Lower leg skin (tissue), 4 donors: Measurements from ENCODE around the gene DDX51. TPM values are rescaled to one million over a fixed set of nuclear protein-coding genes. Genes with fewer than 3 reads are reported as not detected.

Source experiments
- DNase-seq, 2 donors: peaks; one replicate each; pipeline ENCODE4 v3.0.0-alpha.2; 2019; ENCODE audit warnings: low spot score in 2 of 2
- H3K4me3 ChIP-seq: fragments of 200-600 bp; sonication (generic); 2 replicates; pipeline ENCODE4 v1.5.1; 2017; ENCODE audit warnings: mild to moderate bottlenecking, low read depth; ENCODE audit not compliant: poor library complexity, severe bottlenecking
- POLR2A ChIP-seq, 2 donors: fragments of 450-650 bp; IDR thresholded peaks; one replicate each; pipeline ENCODE4 v1.6.1; 2016 to 2017; ENCODE audit warnings: antibody characterized with exemption in 2 of 2, mild to moderate bottlenecking in 1 of 2, moderate library complexity in 1 of 2
- WGBS, 2 donors: methylation state at CpG; one replicate each; pipeline ENCODE4 v1.1.5; 2018; 5-methylcytosine and 5-hydroxymethylcytosine counted together
- intact Hi-C: fragments of 100-400 bp; cut with DNase I; formaldehyde crosslinking; loops from one replicate; pipeline ENCODE4 v1.15.0; 2023; ENCODE audit warnings: low total_unique reads
- total RNA-seq, 4 donors: library from RNA; depleted of rRNA; stranded (reverse); fragments of >200 nt; gene quantifications; one replicate each; pipeline ENCODE4 v1.1.0, GENCODE V29; 2016
- TF ChIP-seq, protein P1 (sequence below), 3 donors: fragments of 450-650 bp; IDR thresholded peaks; one replicate each; pipeline ENCODE4 v1.5.1; 2016; ENCODE audit warnings: antibody characterized with exemption in 3 of 3, mild to moderate bottlenecking in 3 of 3, moderate library complexity in 2 of 3

Gene DDX51
- total RNA-seq, 4 donors from 2014 or later: 11.1 to 31.8 (median 19.2) TPM

GRCh38 chr12:132154941-132155770, 11.0 kb upstream of the DDX51 start:
- H3K4me3 ChIP-seq: no peak overlapping the region
- no peak for DNase-seq
- intact Hi-C loops: loop anchor here (10.0 kb wide), 1 partner anchor 450 kb away; no protein-coding TSS in a partner anchor
- WGBS, 2 donors: 90 to 91% methylated on average over 51 of the region's 51 CpGs
- TF ChIP-seq POLR2A (IDR thresholded peaks at IDR 0.05): no peak
- TF ChIP-seq, protein P1, sequence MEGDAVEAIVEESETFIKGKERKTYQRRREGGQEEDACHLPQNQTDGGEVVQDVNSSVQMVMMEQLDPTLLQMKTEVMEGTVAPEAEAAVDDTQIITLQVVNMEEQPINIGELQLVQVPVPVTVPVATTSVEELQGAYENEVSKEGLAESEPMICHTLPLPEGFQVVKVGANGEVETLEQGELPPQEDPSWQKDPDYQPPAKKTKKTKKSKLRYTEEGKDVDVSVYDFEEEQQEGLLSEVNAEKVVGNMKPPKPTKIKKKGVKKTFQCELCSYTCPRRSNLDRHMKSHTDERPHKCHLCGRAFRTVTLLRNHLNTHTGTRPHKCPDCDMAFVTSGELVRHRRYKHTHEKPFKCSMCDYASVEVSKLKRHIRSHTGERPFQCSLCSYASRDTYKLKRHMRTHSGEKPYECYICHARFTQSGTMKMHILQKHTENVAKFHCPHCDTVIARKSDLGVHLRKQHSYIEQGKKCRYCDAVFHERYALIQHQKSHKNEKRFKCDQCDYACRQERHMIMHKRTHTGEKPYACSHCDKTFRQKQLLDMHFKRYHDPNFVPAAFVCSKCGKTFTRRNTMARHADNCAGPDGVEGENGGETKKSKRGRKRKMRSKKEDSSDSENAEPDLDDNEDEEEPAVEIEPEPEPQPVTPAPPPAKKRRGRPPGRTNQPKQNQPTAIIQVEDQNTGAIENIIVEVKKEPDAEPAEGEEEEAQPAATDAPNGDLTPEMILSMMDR (IDR thresholded peaks at IDR 0.05): no peak

GRCh38 chr12:132154341-132154761, 10.2 kb upstream of the DDX51 start:
- 52 to 57% methylated on average over 14 to 19 of the region's 21 CpGs for WGBS, 2 donors
- no peak overlapping the region for H3K4me3 ChIP-seq
- intact Hi-C loops: loop anchor here (10.0 kb wide), 1 partner anchor 450 kb away; no protein-coding TSS in a partner anchor
- TF ChIP-seq, protein P1 (IDR thresholded peaks at IDR 0.05): no peak
- TF ChIP-seq POLR2A (IDR thresholded peaks at IDR 0.05): no peak
- no peak for DNase-seq

DNA sequence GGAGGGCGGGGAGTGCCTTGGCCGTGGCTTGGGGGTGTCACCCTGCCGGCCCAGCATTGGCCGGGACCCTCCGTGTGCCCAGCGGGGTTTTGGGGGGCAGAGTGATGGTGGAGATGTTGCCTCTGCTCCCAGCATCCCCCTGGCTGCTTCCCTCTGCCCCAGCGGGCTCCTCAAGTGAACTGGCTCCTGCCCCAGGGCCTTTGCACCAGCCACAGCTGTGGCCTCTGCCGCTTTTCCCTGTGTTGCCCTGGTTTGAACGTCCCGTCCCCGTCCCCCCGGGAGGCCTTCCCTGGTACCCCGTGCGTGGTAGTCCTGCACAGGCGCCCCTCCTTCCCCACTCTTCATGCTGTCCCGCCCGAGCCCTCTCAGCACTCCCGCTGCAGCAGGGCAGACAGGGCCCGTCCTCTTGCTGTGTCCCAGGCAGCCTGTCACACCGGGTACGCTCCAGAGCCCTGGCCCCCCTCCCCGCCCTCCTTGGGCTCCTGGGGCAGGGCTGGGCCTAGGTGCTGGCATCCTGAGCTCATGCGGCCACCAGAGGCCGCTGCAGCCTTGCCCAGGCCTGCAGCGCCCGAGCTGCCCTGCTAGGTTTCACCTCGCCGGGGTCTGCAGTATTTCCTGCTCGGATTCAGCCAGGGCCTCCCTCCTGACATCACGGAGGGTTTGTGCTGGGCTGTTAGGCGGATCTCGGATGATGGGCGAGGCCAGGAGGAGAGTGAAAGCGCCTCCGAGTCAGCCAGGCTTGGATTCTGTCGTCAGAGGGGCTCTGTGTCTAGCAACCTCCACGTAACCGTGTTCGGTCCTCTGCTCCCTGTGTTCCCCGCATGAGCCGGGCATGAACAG, 9.6 kb upstream of the DDX51 start:
- no peak overlapping the region for H3K4me3 ChIP-seq
- no peak for DNase-seq
- intact Hi-C loops: loop anchor here (10.0 kb wide), 1 partner anchor 451 kb away; no protein-coding TSS in a partner anchor
- TF ChIP-seq POLR2A (IDR thresholded peaks at IDR 0.05): no peak
- TF ChIP-seq, protein P1 (IDR thresholded peaks at IDR 0.05): peak in 1 of 3 donors; percentile 69
- 28 to 35% methylated on average over 38 to 41 of the region's 41 CpGs for WGBS, 2 donors

DNA sequence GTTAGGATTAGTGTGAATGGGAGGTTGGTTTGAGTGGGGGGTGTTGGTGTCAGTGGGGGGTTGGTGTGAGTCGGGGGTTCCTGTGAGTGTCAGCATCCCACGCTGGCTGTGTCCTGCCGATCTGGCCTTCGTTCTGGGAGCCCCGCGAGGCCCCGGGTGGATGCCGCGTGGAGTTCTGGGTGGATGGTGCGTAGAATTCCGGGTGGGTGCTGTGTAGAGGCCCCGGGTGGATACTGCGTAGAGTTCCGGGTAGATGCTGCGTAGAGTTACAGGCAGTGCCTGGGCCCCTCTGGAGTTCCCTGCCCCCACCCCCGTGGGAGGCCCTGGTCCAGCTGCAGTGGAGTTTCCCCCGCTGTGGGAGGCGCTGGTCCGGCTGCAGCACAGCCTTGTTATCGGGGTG, 8.8 kb upstream of the DDX51 start:
- intact Hi-C loops: loop anchor here (10.0 kb wide), 1 partner anchor 452 kb away; no protein-coding TSS in a partner anchor
- H3K4me3 ChIP-seq: no peak overlapping the region
- WGBS, 2 donors: 89 to 92% methylated on average over 20 of the region's 20 CpGs
- no peak for DNase-seq
- TF ChIP-seq, protein P1 (IDR thresholded peaks at IDR 0.05): no peak

- H3K4me3 ChIP-seq: no peak overlapping the region
- intact Hi-C loops: loop anchor here (10.0 kb wide), 1 partner anchor 452 kb away; no protein-coding TSS in a partner anchor
- 91 to 98% methylated on average over 5 to 7 of the region's 9 CpGs for WGBS, 2 donors
- no peak for DNase-seq
- TF ChIP-seq, protein P1 (IDR thresholded peaks at IDR 0.05): no peak
- TF ChIP-seq POLR2A (IDR thresholded peaks at IDR 0.05): no peak
These were observed 8.3 kb upstream of the DDX51 start for GRCh38 chr12:132152411-132152821.
